Measurements from ENCODE around the gene B4GALT2.

Gene B4GALT2

GRCh38 chr1:43985984-43986595 lies 7.1 kb downstream of the B4GALT2 start:
- no peak for ATAC-seq

- ATAC-seq, result no peak
Observed at GRCh38 chr1:43986712-43987111, 7.7 kb downstream of the B4GALT2 start.

GRCh38 chr1:43987159-43987902 lies 8.3 kb downstream of the B4GALT2 start:
- no peak for ATAC-seq

- ATAC-seq, result no peak
Observed at GRCh38 chr1:43990271-43991199, 11.5 kb downstream of the B4GALT2 start.

- no peak for ATAC-seq
Observed at GRCh38 chr1:43991200-43991475, 12.1 kb downstream of the B4GALT2 start.

GRCh38 chr1:43991476-43992231 lies 12.6 kb downstream of the B4GALT2 start, which contains the start of gene CCDC24:
Gene CCDC24, plus strand, starts transcription at chr1:43991599. Its CDS starts 280 bp downstream, at chr1:43991879.
- ATAC-seq, result peak; percentile 77 to 82

GRCh38 chr1:43992232-43992995 lies 13.4 kb downstream of the B4GALT2 start:
- ATAC-seq, result no peak

- ATAC-seq, result no peak
Observed at GRCh38 chr1:43993206-43993914, 14.3 kb downstream of the B4GALT2 start.

- no peak for ATAC-seq
Observed at GRCh38 chr1:43994071-43994470, 15.1 kb downstream of the B4GALT2 start.

- ATAC-seq, result no peak
Observed at GRCh38 chr1:43994794-43995790, 16.1 kb downstream of the B4GALT2 start.

GRCh38 chr1:43995984-43996732 lies 17.1 kb downstream of the B4GALT2 start:
- no peak for ATAC-seq

GRCh38 chr1:43996733-43997115 lies 17.7 kb downstream of the B4GALT2 start:
- ATAC-seq, result no peak

GRCh38 chr1:43997295-43997999 lies 18.4 kb downstream of the B4GALT2 start:
- ATAC-seq, result no peak

- ATAC-seq, result no peak
Observed at GRCh38 chr1:43998000-43998378, 19.0 kb downstream of the B4GALT2 start.

GRCh38 chr1:43999455-43999854 lies 20.4 kb downstream of the B4GALT2 start:
- ATAC-seq, result no peak

- no peak for ATAC-seq
Observed at GRCh38 chr1:44000122-44000665, 21.2 kb downstream of the B4GALT2 start.

GRCh38 chr1:44002165-44002564 lies 23.2 kb downstream of the B4GALT2 start:
- no peak for ATAC-seq

GRCh38 chr1:44002606-44003157 lies 23.7 kb downstream of the B4GALT2 start:
- no peak for ATAC-seq

Measured in activated CD4-positive, CD25-positive, alpha-beta regulatory T cell treated with anti-CD3 and anti-CD28 coated beads, Interleukin-2, amount 50 U/mL, for 24 hours (primary cell).